Suprapubic skin (tissue), 4 donors: Measurements from ENCODE around the gene EPS8.

ENCODE experiments used
- EP300 ChIP-seq: sonication (generic); formaldehyde crosslinking; IDR thresholded peaks from one replicate; pipeline ENCODE4 v1.6.1; 2017; ENCODE audit warnings: antibody characterized with exemption
- POLR2A ChIP-seq, 2 donors: fragments of 450-650 bp; IDR thresholded peaks; one replicate each; pipeline ENCODE4 v1.6.1; 2017; ENCODE audit warnings: antibody characterized with exemption in 2 of 2, mild to moderate bottlenecking in 2 of 2, moderate library complexity in 2 of 2
- POLR2AphosphoS5 ChIP-seq, 3 donors: sonication (generic); formaldehyde crosslinking; IDR thresholded peaks; one replicate each; pipeline ENCODE4 v1.6.1; 2017; ENCODE audit warnings: antibody characterized with exemption in 3 of 3
- TF ChIP-seq, protein P1 (sequence below), 2 donors: fragments of 200-600 bp in 1 of 2; fragments of 450-650 bp in 1 of 2; sonication (generic) in 1 of 2; IDR thresholded peaks; one replicate each; pipeline ENCODE4 v1.5.1; 2016 to 2019; ENCODE audit warnings: antibody characterized with exemption in 2 of 2, mild to moderate bottlenecking in 1 of 2, moderate library complexity in 1 of 2

DNA sequence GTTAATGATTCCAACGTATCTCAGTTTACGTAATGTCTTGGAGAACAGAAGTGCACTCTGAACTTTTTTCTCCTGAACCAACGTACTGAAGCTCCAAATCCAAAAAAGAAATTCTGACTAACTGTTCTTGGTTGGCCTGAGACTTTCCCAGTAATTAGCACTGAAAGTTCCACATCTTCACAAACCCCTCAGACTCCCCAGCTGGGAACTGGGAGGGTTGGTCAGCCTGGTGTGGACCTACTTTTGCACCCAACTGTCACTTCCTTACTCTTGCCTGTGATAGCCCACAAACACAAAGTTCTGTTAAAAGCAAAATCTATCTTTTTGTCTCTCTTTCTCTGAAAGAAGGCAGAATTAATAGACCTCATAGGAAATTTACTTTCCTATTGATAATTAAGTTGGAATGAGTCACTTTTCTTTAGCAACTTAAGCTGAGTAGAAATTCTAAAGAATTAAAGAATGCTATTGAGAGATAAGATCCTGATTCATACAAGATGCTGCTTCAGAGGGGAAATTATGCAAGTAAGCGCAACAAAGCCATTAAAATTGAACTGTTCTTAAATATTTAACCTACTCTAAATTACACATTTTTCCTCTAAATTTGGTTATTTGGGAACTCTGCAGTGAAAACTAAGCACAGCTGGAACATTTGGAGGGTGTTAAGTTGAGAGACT lies 155.0 kb downstream of the EPS8 start:
- TF ChIP-seq, protein P1, sequence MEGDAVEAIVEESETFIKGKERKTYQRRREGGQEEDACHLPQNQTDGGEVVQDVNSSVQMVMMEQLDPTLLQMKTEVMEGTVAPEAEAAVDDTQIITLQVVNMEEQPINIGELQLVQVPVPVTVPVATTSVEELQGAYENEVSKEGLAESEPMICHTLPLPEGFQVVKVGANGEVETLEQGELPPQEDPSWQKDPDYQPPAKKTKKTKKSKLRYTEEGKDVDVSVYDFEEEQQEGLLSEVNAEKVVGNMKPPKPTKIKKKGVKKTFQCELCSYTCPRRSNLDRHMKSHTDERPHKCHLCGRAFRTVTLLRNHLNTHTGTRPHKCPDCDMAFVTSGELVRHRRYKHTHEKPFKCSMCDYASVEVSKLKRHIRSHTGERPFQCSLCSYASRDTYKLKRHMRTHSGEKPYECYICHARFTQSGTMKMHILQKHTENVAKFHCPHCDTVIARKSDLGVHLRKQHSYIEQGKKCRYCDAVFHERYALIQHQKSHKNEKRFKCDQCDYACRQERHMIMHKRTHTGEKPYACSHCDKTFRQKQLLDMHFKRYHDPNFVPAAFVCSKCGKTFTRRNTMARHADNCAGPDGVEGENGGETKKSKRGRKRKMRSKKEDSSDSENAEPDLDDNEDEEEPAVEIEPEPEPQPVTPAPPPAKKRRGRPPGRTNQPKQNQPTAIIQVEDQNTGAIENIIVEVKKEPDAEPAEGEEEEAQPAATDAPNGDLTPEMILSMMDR (IDR thresholded peaks at IDR 0.05): no peak
- TF ChIP-seq POLR2AphosphoS5 (IDR thresholded peaks at IDR 0.05): no peak
- no peak for TF ChIP-seq EP300
- TF ChIP-seq POLR2A (IDR thresholded peaks at IDR 0.05): no peak
